A549 treated with RU486 at 1 μM for 4 hours (cell line): Measurements from ENCODE around the gene EYA4. TPM values are rescaled to one million over a fixed set of nuclear protein-coding genes. Genes with fewer than 3 reads are reported as not detected.

Experiments
- total RNA-seq: library from RNA; stranded (reverse); fragments of 200-300 nt; extraction: Qiagen RNA extraction; gene quantifications from 5 replicates; pipeline ENCODE4 v1.2.3, GENCODE V29; 2022; ENCODE audit warnings: low read depth

EYA4 gene, protein sequence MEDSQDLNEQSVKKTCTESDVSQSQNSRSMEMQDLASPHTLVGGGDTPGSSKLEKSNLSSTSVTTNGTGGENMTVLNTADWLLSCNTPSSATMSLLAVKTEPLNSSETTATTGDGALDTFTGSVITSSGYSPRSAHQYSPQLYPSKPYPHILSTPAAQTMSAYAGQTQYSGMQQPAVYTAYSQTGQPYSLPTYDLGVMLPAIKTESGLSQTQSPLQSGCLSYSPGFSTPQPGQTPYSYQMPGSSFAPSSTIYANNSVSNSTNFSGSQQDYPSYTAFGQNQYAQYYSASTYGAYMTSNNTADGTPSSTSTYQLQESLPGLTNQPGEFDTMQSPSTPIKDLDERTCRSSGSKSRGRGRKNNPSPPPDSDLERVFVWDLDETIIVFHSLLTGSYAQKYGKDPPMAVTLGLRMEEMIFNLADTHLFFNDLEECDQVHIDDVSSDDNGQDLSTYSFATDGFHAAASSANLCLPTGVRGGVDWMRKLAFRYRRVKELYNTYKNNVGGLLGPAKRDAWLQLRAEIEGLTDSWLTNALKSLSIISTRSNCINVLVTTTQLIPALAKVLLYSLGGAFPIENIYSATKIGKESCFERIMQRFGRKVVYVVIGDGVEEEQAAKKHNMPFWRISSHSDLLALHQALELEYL
- total RNA-seq: 8.5 to 11.9 TPM (median 11.0 TPM) in 5 replicates

GRCh38 chr6:133241086-133241900 is at the start of gene EYA4:
Gene EYA4 (plus strand): TSS chr6:133241357. CDS start chr6:133274781, 33,424 bp downstream.

